ENCODE results near the gene FOXN4.
A peak's percentile ranks its signal among the peaks of the same experiment; 100 is the strongest.

FOXN4 gene

DNA sequence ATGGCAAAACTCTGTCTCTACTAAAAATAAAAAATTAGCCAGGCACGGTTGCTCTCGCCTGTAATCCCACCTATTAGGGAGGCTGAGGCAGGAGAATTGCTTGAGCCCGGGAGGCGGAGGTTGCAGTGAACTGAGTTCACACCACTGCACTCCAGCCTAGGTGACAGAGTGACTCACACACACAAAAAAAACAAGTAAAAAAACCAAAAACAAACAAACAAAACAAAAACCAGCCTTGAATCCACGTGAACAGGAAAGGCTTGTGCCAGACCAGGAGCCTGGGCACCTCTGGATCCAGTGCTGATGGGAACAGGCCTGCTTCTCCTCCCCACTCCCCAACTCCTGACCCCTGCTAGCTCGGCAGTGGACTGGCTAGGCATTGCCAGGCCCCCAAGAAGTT, 3.5 kb downstream of the FOXN4 start:
- no peak for DNase-seq (ENCODE audit: low read depth)

DNA sequence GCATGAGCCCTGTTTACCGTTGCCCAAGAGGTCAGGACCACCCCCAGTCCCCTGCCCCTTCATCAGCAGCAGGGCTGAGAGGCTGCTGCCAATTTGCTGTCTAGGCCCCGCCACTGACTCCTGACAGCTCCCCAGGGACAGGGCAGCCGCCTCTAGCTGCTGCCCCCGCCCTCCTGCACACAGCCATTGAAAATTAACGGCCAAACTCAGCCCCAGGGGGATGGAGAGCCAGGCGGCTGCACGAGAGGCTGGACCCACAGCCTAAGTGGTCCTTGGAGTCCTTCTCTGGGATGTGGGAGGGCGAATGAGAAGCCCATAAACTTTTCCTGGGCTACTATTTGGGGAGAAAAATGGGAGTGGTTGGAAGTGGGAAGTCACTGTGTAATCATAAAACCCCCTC, 4.6 kb downstream of the FOXN4 start:
- DNase-seq (ENCODE audit: low read depth), result no peak

DNA sequence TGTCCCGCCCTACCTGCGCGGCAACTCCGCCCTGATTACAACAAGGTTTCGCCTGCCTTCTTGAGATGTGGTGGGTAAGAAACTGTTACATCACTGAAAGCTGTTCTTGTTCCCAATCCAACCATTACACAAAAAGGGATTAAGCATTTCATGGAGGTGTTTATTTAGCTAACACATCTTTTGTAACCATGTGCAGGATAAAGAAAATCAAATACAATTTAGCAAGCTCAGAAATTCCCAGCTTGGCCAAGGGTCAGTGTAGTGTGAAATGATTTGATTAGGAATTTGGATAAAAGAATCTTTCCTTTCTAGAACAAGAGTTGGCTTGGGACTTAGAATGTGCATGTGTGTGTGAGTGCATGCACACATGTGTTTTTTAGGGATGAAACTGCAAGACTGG, 6.3 kb downstream of the FOXN4 start:
- DNase-seq (ENCODE audit: low read depth), result no peak

DNA sequence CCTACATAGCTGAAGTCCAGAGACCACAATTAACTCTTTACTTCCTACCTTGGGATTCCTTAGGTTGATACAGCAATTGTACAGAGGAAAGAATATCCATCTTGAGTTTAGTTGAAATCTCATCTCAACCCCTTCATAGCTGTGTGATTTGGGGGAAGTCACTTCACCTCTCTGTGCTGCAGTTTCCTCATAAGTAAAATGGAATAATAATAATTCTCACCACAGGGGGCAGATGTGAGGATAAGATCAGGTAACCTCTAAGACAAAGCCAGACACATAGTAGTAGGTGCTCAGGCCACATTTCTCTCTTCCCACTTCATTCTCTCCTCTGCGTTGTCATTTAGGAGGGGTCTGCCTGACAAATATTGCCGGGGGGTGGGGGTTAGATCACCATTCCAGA, 6.7 kb downstream of the FOXN4 start:
- no peak for DNase-seq (ENCODE audit: low read depth)

DNA sequence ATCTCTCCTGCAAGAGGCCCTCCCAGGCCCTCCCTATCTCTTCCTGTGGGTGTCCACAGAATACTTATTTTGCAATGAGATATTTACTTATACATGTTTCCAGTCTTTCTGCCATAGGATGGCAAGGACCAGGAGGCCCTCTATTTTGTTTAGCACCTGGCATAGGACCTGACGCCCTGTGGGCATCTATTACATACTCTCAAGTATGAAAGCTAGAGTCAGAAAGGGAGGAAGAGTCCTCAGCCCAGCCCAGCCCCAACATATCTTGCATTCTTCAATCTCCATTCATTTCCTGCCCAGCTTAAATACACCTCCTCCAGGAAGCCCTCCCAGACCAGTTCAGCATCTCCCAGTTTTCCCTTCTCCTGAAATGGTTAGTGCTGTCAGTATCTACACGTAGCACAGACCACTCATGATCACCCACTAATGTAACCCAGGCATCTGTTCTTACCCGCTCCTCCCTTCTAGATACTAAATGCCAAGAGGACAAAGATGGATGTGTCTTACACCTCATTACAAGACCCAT, 7.4 kb downstream of the FOXN4 start:
- DNase-seq (ENCODE audit: low read depth), result no peak

DNA sequence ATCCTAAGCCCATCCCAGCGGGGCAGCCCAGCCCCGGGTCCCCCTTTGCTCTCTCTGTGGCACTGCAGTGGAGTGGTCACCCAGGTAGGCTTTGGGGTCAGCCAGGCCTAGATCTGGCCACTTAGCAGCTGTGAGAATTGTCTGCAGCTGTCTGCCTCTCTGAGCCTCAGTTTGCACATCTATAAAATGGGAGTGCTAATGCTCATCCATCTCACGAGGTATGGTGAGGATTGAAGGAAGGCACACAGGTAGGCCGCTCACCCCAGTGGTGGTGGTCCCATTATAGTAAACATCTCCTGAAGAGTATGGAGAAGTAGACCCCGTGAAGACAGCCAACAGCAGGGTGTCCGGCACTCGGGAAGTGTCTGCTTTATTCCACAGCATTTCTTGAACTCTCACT, 9.2 kb downstream of the FOXN4 start:
- DNase-seq (ENCODE audit: low read depth), result no peak

DNA sequence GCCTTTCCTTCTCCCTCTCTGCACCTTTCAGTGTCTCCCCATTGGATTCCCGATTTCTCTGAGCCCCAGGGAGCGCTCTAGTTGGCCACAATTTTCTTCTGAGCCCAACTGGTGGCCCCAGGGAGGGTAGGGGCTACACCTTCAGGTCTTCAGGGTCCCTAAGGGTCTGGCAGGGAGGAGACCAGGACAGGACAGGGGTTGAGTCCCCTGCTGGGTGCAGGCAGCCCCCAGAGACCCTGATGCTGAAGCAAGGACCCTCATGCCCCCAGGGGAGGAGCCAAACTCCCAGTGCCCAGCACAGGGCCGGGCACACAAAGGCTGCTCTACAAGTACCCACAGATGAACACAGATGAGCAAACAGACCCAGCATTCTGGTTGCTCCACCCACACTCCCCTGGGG, 12.7 kb downstream of the FOXN4 start:
- no peak for DNase-seq (ENCODE audit: low read depth)

DNA sequence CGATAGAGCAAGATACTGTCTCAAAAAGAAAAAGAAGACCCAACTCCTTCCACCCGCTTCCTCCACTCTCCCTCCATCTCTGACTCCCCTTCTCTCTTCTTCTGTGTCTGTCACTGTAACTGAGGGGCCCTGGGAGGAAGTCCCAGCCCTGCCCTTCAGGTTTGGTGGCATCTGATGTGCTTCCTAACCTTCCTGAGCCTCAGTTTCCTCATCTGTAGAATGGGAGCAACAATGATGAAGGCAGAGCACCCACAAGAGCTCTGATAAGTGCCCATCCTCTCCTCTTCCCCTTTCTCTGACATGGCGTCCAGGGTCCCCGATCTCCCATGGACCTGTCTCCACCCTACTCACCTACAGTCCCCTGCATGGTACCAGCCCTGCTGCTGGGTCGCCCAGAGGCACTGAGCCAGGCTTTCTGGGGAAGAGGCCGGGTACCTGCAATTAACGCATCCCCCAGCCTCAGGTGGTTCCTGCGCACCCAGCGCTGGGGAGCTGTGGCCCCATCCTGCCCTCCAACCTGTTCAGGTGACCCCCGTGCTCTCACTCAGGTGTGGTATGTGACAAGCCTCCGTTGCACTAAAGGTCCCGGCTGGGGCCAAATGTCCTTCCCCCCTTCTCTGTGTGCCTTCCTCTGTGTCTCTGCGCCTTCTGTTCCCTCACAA, 13.2 kb downstream of the FOXN4 start:
- no peak for DNase-seq (ENCODE audit: low read depth)

DNA sequence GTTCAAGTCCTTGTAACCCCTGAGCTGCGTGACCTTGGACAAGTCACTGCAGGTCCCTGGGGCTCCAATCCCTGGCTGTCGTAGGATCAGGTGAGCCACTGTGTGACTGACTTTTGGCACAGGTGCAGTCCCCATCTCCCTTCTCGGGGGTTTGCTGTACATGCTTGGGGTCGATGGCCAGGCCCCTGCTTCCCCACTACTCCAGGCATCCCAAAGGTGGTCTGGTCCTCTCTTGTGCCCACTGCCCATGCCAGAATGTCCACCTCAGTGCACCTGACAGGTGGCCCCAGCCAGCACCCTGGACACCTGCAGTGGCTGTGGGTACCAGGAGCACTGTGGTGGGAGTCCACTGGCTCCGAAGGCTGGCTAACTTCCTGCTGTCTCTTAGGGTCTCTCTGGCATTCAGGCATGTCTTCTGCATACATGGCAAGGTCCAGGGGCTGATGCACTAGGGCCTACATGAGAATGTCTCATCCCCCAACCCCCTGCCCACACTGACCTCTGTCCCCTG, 14.7 kb downstream of the FOXN4 start:
- no peak for DNase-seq (ENCODE audit: low read depth)

DNA sequence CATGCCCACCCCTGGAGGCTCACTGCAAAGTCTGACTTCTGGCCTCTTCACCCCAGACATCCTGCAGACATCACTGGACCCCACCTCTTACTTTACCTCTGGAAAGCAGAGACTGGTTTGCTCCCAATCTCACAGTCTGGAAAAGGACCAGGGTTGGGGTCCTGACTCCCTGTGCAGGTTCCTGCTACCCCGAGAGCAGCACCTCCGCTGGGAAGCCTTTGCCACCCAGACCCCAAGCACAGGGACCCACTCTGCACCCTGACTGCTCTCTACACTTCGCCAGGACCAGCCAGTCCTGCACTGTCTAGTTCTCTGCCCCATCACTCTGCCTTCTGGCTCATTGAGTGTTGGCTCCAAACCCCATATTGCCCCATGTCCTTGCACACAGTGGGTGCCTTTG, 16.0 kb downstream of the FOXN4 start:
- DNase-seq (ENCODE audit: low read depth), result no peak

DNA sequence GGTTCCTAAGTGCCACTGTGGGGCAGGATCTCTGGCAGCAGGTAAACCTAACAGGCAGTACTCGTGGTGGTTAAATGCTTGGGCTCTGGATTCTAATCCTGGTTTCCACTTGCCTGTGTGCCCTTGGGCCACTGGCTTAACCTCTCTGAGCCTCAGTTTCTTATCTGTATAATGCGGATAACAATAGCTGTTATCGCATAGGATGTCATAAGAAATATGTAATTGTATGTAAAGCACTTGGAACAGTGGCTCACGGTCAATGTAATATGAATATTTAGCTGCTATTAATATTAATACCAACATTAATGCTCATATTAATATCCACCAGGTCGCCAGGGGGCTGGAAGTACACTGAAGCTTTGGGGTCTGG, 16.8 kb downstream of the FOXN4 start:
- DNase-seq (ENCODE audit: low read depth), result no peak

DNA sequence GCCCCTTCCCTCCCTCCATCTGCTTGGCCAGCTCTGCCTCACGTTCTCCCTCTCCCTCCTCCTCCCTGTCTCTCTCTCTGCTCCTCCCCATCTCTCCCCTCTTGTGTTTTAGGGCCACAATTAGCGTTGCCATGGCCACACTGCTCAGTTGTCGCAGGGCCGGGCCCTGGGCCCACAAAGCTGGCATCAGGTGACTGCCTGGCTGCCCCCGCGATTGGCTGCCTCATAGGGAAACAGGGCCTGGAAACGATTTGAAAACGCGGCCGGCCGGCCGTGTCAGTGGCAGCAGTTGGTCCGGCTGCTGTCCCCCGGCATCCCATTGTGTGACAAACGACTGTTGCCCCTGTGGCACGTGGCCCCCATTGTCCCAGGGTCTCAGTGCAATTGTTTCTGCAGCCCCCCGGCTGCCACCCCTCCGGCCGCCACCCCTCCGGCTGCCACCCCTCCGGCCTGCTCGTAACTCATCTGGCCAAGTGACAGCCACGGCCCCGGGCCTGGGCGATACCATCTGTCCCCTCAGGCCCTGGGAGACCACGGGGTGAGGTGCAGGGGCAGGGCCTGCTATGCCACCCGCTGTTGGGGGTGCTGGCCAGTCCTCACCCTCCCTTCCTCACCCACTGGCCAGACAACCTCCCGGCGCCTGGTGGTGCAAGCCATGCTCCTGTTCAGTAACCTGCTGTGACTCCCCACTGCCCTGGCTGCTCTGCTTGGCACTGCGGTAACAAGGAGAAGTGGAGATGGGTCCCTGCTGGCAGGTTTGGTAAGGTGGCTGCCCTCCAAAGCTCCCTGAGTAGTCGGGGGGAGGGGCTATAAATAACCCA, 17.4 kb downstream of the FOXN4 start:
- DNase-seq (ENCODE audit: low read depth), result peak; percentile 42

DNA sequence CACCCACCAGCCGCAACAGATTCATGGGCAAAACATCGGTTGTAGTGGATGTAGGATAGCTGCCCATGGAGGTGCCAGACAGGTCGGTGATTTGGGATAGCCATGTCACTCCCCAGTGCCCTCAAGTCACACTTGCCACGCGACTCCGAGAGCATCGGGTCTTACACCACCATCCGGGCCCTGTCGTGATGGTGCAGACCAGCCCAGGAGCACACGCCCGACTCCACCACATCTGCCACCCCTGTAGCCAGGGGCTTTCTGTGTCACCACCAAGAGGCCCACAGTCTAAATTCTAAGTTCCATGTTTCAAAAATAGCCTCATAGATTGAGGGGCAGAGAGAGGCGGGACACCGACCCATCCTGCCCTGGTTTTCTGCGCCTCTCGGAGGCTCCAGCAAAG, 18.0 kb downstream of the FOXN4 start:
- DNase-seq (ENCODE audit: low read depth), result no peak

DNA sequence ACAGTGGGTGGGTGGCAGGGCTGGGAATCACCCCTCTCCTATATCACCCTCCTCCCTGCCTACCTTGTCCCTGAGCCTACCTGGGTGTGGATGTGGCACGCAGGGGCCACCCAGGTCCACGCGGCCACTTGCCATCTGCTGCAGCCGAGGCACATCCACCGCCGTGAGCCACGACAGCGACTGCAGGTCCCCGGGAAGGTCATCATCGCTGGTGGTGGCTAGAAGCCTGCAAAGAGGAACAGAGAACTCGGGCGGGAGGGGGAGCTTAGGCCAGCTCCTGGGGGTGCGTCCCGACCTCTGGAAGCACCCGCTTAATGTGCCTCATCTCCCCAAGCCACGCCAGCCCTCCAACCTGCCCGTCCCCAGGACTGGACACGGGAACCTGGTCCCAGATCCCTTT, 19.0 kb downstream of the FOXN4 start:
- DNase-seq (ENCODE audit: low read depth), result no peak

DNA sequence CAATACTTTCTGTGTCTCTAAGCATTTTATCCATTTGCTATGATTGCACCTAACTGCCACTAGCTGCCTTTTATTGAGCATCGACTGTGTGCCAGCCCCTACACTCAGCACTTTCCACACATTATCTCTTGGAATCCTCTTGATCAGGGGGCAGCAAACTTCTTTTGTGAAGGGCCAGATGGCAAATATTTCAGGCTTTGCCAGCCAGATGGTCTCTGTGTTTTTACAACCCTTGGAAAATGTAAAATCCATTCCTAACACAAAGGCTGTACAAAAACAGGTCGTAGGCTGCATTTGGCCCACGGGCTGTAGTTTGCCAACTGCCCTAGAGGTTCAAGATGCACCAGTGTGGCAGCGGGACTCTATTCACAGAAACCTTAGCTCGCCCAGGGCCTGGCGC, 19.5 kb downstream of the FOXN4 start:
- no peak for DNase-seq (ENCODE audit: low read depth)

DNA sequence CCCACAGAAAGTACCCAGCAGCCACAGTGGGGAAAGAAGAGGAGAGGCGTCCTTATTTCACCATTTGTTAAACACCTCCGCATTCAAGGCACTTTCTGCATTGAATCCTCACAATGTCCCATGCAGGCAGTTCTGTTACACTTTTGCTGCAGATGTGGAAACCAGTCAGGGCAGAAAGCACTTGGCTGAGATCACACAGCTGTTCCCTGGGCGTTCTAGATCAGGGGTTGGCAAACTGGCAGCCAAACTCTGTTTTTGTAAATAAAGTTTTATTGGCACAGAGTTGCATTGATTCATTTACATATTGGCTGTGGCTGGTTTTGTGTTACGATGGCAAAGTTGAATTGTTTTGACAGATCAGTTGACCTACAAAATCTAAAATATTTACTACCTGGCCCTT, 20.1 kb downstream of the FOXN4 start:
- DNase-seq (ENCODE audit: low read depth), result no peak

DNA sequence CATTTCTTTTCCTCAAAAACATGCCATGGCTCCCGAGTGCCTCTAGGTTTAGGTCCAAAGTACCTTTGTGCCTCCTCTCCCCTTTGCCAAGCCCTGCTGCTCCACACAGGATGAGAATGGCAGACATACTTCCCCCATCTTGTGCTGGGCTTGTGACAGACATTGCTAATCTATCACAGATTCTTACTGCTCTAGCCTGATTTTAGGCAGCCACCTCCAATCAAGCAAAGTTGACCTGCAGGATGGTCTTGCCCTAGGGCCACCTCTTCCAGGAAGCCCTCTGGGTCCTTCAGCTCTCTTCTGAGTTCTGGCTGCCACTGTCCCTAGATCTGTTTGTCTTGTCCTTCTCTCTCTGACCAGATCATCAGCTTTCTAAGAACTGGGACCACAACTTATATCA, 20.5 kb downstream of the FOXN4 start:
- no peak for DNase-seq (ENCODE audit: low read depth)

DNA sequence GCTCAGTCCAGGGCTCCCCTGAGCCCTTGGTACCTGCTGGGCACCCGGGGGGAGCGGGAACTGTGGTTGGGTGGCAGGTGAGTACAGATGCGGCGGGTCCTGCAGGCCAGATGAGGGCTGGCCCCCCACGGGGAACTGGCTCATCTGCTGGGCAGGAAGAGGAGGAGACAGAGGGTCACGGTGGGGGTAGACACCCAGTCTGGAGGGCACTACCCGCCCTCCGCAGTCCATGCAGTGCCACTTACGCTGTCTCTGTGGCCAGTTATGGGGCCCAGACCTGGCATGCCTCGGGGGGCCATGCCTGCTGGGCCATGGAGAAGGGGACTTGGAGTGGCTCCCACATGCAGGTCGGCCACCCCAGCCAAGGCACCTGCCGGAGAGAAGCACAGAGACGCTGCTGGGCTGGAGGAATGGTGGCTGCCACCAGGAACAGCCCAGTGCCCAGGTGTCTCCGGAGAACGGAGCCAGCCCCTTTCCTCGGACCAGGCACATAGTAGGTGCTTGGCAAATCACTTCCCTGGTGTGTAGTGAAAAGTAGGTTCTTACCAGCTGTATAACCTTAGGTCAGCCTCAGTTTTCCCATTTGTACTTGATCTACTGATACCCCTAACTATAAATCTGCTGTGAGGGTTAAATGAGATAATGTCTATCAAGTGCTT, 21.1 kb downstream of the FOXN4 start:
- no peak for DNase-seq (ENCODE audit: low read depth)

DNA sequence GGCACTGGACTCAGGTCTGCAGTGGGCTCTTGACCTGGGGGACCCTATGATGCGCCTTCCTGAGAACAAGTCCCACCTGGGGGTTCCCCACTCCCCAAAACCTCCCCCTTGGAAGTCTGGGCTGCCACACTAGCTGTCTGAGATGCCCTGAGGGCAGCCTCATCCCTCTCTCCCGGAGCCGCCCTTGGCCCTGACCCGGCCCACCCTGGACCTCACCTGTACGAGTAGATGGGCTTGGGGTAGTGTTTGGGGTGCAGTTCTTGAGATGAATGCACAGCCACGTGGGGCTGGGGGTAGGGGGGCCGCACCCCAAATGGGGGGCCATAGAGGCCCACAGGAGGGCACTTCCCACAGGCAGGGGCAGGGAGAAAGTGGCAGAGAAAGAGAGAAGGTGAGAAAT, 21.9 kb downstream of the FOXN4 start:
- no peak for DNase-seq (ENCODE audit: low read depth)

DNA sequence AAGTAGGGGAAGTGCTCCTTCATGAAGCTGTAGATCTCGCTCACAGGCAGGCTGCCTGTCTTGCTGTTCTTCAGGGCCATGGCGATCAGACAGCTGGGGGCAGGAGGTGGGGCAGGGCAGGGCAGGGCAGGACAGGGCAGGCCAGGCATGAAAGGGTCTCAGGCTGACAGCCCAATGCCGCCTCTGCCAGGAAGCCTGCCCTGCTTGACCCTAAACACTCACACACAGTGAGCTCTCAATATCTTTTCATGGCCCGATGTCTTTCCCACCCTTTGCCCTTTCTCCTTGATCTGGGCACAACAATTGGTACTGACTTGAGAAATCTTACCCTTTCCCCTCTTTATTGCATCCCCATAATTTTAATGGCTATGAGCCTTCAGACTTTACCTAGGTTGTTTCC, 22.4 kb downstream of the FOXN4 start:
- no peak for DNase-seq (ENCODE audit: low read depth)

DNA sequence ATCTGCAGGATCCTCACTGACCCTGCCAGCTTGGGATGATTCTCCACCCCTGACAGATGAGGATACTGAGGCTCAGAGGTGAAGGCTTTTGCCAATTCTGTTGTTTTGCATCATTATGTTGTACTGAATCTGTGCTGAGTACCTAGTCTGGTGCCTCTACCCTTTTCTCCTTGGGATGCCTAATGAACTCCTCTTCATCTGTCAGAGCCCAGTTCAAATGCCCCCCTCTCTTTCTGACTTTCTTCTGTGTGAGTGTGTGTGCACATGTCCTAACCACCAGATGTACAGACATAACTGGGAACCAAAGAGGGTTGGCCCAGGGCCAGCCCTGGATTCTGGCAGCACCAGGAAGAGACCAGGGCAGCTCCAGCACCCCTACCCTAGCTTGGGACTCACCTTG, 22.8 kb downstream of the FOXN4 start:
- DNase-seq (ENCODE audit: low read depth), result no peak

DNA sequence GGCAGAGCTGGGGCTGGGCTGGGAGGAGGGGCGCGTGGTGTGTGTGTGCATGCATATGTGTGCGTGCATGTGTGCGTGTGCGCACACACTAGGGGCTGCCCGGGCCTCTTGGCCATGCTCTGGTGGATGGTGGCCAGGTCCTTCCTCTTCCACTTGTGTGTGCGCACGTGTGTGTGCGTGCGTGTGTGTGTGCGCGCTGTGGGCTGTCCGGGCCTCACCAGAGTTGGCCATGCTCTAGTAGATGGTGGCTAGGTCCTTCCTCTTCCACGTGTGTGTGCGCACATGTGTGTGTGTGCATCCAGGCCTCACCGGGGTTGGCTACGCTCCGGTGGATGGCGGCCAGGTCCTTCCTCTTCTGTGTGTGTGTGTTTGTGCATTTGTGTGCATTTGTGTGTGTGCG, 24.7 kb downstream of the FOXN4 start:
- DNase-seq (ENCODE audit: low read depth), result no peak

DNA sequence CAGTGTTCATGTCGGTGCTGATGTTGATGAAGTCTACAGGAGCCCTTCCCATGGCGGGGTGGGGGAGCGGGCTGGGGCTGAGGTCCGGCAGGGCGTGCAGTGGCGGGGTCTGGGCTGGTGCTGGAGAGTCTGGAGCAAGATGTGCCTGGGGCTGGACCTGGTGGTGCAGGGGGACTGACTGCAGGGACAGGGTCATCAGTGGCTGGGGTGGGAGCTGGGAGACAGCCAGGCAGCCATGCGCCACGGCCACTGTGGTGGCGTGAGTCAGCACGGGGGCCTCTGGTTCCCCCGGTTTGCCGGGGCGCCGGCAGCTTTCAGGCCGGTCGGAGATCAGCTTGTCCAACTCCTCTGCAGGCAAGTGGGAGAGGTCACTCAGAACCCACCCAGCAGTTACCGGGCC, 27.6 kb downstream of the FOXN4 start:
- DNase-seq (ENCODE audit: low read depth), result no peak

Data from fibroblast of gingiva (primary cell).